DLD1 (cell line): ENCODE measurements around the gene SCGB1D4.

ENCODE experiments used
- in situ Hi-C: cut with HindIII; loops from 2 replicates; pipeline ENCODE4 v1.10.0; 2017; ENCODE audit warnings: low sequenced_read_pairs

The SCGB1D4 gene

DNA sequence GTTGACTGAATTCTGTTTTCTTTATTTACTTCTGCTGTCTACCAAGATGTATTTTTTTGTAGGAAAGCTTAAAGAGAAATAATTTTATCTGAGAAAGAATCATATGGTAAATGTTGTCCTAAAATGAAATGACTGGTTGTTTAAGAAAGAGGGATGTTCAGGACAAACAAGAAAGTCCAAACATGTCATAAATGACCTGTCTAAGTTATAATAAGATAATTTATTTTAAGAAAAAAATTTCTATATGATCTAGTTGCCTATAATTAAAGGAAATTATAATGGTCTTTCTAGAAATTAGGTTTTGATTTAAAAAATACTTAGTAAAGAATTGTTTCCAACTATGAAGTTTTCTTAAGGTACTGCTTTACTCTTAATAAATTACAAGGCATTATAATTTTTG is 18.4 kb downstream of the SCGB1D4 start:
- in situ Hi-C loops = no loop called here

DNA sequence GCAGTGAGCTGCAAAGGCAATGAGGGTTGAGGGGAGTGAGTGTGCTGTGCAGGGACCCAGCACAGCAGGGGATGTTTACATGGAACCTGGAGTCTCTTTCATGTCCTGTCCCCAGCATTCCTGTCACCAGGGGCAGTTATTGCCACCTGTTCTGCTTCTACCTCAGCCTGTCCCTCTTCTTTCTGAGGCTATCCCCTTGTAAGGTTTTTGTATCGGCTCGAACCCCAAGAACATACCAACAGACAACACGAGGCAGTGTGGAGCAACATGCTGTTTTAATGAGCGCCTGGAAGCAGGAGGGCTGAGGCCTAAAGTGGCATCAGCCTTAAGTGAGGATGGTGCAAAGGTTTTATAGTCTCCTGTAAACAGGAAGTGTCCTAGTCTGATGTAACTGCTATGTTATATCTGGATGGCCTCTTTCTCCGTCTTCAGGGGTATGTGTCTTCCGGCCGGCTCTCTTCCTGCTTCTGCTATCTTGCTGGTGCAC is 25.0 kb downstream of the SCGB1D4 start:
- in situ Hi-C loops = no loop called here

DNA sequence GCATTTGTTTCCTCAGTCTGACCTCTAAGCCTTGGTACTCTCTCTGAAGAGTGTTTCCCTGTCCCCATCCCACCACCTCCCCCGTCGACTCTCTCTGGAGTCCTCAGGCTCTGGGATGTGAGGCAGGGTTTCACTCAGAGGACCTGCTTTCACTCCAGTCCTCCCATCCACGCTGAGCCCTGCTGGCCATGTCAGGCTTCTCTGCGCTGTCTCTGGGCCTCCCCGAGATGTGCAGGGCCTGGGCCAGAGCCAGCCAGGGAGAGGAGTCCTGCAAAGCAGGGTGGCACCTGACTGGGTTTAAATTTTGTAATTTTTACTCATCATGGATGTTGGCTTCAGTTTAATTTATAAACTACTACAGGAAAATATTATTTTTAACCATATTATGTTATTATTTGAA is 25.6 kb downstream of the SCGB1D4 start:
- in situ Hi-C loops = no loop called here

DNA sequence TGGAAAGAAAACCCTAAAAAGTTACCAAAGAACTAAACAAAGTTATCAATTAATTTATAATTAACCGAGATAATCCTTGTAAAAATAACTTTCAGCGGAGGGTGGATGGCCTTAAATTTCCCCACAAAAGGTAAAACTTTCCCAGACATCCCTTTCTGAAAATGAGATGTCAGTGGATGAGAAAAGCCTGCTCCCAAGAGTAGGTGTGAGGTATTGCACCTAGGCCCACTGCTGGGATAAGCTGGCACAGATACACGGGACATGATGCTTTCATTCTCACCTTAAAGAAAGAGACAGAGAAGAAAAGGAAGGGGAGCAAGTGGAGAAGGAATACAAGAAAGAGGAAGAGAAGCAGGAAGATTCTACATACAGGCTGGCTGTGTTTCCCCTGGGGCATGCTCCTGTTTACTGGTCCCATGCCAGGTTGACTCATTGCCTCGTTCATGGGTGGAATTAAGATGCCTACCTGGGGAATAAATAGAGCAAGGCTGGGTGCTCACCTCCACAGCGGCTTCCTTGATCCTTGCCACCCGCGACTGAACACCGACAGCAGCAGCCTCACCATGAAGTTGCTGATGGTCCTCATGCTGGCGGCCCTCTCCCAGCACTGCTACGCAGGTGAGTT is 29.1 kb downstream of the SCGB1D4 start, which contains the start of gene SCGB2A2:
Gene SCGB2A2, plus strand, starts transcription at position 505 of the 625 bp plus-strand sequence. Its CDS starts 59 bp downstream, at position 564.
- in situ Hi-C loops = no loop called here

DNA sequence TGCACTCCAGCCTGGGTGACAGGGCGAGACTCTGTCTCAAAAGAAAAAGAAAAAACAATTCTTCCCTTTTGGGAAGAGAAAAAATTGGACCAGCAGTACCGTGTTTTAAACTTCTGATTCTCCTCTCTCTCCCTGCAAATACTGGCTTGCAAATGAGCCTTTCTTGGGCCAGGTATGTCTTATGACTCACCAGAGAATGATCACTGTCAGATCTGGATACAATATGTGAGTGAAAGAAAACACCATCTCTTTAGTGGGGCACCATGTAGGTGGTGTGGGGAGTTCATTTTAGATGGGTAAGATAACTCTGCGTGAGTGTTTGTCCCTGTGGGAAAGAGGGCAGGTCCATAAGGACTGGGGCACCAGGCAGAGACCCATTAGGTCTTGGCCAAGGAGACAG is 31.3 kb downstream of the SCGB1D4 start:
- in situ Hi-C loops = no loop called here

DNA sequence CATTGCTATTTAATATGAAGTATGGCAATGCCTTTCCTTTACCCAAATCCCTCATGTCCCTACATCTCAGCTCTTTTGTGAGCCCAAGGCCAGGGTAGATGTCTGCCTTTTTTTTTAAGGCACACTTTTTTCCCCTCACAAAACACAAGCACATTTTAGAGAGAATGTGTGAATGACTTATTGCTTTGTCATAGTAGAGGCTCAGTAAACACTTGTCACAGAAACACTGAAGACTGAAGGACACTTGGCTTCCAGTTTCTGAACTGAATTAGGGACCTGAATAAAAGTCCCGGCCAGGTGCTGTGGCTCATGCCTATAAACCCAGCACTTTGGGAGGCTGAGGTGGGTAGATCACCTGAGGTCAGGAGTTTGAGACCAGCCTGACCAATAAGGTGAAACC is 31.8 kb downstream of the SCGB1D4 start:
- in situ Hi-C loops = no loop called here

DNA sequence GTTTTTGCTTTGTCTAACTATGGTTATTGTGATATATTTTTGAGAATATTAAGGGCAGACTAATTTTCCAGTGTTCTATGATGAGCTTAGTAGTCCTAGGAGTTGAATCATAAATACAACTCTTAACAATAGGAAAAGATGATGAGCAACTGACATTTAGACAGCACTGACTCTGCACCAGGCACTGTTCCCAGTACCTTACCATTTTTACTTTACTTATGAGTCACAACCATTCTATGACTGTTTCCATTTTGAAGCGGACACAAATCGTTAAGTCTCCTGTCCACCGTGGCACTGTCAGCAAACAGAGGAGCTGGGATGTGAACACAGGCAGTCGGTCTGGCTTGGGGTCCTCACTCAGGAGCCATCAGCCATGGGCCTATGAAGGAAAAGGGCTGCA is 32.3 kb downstream of the SCGB1D4 start:
- in situ Hi-C loops = no loop called here

DNA sequence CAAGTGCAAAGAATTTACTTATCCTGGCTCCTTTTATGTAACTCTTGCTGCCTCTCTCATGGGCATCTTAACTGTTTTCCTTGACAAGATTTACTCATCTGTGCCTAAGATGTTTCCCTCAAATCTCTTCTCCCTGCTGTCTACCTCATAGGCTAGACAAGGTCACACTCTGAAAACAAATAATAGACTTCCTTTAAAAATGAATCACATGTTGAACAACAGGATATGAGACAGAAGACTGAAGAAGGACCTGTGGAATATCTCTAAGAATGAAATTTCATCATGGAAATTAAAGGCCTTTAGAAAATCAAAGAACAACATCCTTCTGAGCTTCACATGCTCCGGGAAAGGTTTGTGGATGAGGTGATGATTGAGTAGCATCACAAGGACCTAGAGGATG is 34.9 kb downstream of the SCGB1D4 start:
- in situ Hi-C loops = no loop called here

DNA sequence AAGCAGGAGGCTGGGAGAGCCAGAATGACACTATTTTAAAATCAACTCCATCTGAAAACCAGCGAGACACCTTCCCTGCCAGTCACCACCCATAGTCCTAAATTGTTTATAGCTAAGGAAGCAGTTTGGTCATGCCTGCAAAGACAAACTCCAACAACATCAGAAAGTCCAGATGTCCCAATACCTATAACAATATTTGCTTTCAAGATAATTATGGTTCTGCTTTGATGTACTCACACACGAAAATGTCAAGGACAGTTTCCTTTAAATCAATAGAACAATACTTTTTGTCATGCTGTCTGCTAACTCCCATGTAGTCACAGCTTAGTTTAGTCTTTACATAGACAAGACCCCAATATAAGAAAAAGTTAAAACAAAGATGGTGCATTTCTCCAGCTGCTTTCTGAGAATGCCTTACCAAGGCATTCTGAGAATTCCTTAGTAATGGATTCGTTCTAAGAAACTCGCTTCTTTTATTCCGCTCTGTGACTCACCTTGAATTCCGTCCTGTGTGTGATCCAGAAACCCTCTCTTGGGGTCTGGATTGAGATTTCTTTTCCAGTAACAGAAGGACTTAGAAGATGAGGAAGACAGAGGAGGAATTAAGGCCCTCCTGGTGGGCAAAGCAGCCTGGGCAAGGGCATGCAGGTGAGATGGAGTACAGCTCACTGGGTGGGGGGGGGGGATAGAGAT is 38.5 kb downstream of the SCGB1D4 start:
- in situ Hi-C loops = no loop called here

DNA sequence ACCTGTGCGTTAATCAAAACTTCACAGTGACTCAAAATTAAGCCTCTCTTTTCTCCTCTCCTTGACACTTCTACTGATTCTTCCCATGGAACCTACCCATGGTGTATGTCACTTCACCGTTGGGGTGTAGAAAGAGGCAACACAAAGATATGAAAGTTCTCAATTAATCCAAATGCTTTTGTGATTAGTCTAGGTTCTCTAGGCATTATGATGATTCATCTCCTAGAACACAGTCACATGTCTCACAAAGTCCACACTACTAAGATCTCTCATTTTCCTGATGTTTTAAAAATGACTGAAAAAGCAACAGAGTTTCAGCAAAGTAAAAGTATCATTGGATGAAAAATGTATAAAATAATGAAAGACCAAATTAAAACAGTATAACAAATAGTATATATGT is 42.6 kb downstream of the SCGB1D4 start:
- in situ Hi-C loops = no loop called here

DNA sequence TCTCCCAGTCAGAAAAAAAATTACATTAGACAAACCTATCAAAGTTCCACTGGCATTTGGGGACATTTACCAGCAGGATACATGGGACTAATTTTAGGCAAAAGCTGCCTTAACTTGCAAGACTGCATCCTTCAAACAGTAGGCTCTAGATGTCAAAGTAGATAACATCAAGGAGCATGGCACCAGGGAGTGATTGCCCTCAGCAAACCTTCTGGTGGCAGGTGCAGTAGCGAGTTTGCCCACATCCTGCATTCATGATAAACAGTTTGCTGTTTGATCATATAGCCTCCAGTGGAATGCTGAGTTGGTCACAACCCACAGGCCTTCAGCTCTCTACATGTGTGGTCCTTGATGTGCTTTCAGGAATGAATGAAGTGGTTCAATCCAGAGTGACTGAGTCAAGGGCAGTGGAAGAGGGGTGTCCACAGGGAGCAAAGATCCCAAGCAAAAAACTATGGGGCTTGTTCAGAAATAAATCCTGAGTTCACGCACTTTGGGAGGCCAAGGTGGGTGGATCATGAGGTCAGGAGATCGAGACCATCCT is 44.8 kb downstream of the SCGB1D4 start:
- in situ Hi-C loops = no loop called here

DNA sequence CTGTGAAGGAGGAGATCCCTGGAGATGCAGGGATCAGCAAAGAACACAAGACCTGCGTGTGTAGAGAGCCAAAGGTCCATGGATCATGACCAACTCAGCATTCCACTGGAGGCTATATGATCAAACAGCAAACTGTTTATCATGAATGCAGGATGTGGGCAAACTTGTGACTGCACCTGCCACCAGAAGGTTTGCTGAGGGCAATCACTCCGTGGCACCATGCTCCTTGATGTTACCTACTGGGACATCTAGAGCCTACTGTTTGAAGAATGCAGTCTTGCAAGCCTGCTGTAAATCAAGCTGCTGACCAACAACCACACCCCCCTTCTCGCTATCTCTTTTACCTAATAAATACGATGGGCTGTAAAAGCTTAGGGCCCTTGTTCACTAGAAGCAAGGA is 47.2 kb downstream of the SCGB1D4 start:
- in situ Hi-C loops = no loop called here
